ENCODE results near the gene ST6GAL1. TPM values are rescaled to one million over a fixed set of nuclear protein-coding genes. Genes with fewer than 3 reads are reported as not detected.

The ST6GAL1 gene
- total and polyA plus RNA-seq, 4 donors, result 15.1 to 113 (median 60.4) TPM

GRCh38 chr3:186994000-186994955 is 64.0 kb downstream of the ST6GAL1 start:
- H3K4me3 ChIP-seq, result no peak overlapping the region
- H3K36me3 ChIP-seq (ENCODE audit: control insufficient read depth in 4 of 4, insufficient read depth in 4 of 4, low read length in 4 of 4), result peaks cover 0 to 4% (median 0%) of the 10 kb centered on the region in 4 donors
- H3K27me3 ChIP-seq (ENCODE audit: control insufficient read depth in 3 of 3, insufficient read depth in 3 of 3, low read length in 2 of 3), result no peaks in the 10 kb centered on the region
- H3K4me1 ChIP-seq (ENCODE audit: control insufficient read depth in 5 of 5, insufficient read depth in 5 of 5, low read length in 5 of 5), result peaks cover 0 to 9% (median 0%) of the 10 kb centered on the region in 5 donors
- no peaks in the 10 kb centered on the region for H3K9me3 ChIP-seq (ENCODE audit: control insufficient read depth in 4 of 4, insufficient read depth in 3 of 4, low read length in 3 of 4)
- 94 to 95% methylated on average over 11 of the region's 11 CpGs for WGBS, 2 donors
- H3K27ac ChIP-seq (ENCODE audit: low read depth in 1 of 2, low read length in 1 of 2), result no peak overlapping the region
- H3K9ac ChIP-seq (ENCODE audit: insufficient read depth in 1 of 2, low read length in 2 of 2), result peak overlapping the region in 1 of 2 donors; percentile 2
- ATAC-seq (ENCODE audit: insufficient read depth, low FRiP score), result no peak
- DNase-seq, result no peak
- TF ChIP-seq CTCF (IDR thresholded peaks at IDR 0.05; ENCODE audit: control extremely low read depth, extremely low read depth), result no peak

- no peak for ATAC-seq (ENCODE audit: insufficient read depth, low FRiP score)
- peaks cover 0 to 4% (median 0%) of the 10 kb centered on the region in 4 donors for H3K36me3 ChIP-seq (ENCODE audit: control insufficient read depth in 4 of 4, insufficient read depth in 4 of 4, low read length in 4 of 4)
- no peaks in the 10 kb centered on the region for H3K27me3 ChIP-seq (ENCODE audit: control insufficient read depth in 3 of 3, insufficient read depth in 3 of 3, low read length in 2 of 3)
- H3K27ac ChIP-seq (ENCODE audit: low read depth in 1 of 2, low read length in 1 of 2), result no peak overlapping the region
- no peak for DNase-seq
- no peak for TF ChIP-seq CTCF (IDR thresholded peaks at IDR 0.05; ENCODE audit: control extremely low read depth, extremely low read depth)
- 87 to 95% methylated on average over 6 of the region's 6 CpGs for WGBS, 2 donors
- H3K4me3 ChIP-seq, result no peak overlapping the region
- peaks cover 0 to 8% (median 0%) of the 10 kb centered on the region in 5 donors for H3K4me1 ChIP-seq (ENCODE audit: control insufficient read depth in 5 of 5, insufficient read depth in 5 of 5, low read length in 5 of 5)
- H3K9ac ChIP-seq (ENCODE audit: insufficient read depth in 1 of 2, low read length in 2 of 2), result no peak overlapping the region
- no peaks in the 10 kb centered on the region for H3K9me3 ChIP-seq (ENCODE audit: control insufficient read depth in 4 of 4, insufficient read depth in 3 of 4, low read length in 3 of 4)
These were observed 66.0 kb downstream of the ST6GAL1 start for GRCh38 chr3:186996356-186996755.

GRCh38 chr3:186997061-186997460 is 66.7 kb downstream of the ST6GAL1 start:
- Histone ChIP-seq H3K27me3 (ENCODE audit: control insufficient read depth in 3 of 3, insufficient read depth in 3 of 3, low read length in 2 of 3) (no peaks in the 10 kb centered on the region), H3K9ac (ENCODE audit: insufficient read depth in 1 of 2, low read length in 2 of 2) (no peak overlapping the region), H3K27ac (ENCODE audit: low read depth in 1 of 2, low read length in 1 of 2) (peak overlapping the region in 1 of 2 donors; percentile 24), H3K9me3 (ENCODE audit: control insufficient read depth in 4 of 4, insufficient read depth in 3 of 4, low read length in 3 of 4) (no peaks in the 10 kb centered on the region), H3K4me1 (ENCODE audit: control insufficient read depth in 5 of 5, insufficient read depth in 5 of 5, low read length in 5 of 5) (peaks cover 0 to 8% (median 0%) of the 10 kb centered on the region in 5 donors), H3K36me3 (ENCODE audit: control insufficient read depth in 4 of 4, insufficient read depth in 4 of 4, low read length in 4 of 4) (peaks cover 0 to 4% (median 0%) of the 10 kb centered on the region in 4 donors), H3K4me3 (no peak overlapping the region)
- DNase-seq (no peak), ATAC-seq (ENCODE audit: insufficient read depth, low FRiP score) (no peak)
- 55 to 70% methylated on average over 3 of the region's 3 CpGs for WGBS, 2 donors
- TF ChIP-seq CTCF (IDR thresholded peaks at IDR 0.05; ENCODE audit: control extremely low read depth, extremely low read depth), result no peak

Measured in lung (tissue), 12 donors.